ENCODE data around the gene EDEM3. TPM values are rescaled to one million over a fixed set of nuclear protein-coding genes. Genes with fewer than 3 reads are reported as not detected.

EDEM3 gene
- total RNA-seq, 1 experiment from 2014 or later: 14.0 TPM

DNA sequence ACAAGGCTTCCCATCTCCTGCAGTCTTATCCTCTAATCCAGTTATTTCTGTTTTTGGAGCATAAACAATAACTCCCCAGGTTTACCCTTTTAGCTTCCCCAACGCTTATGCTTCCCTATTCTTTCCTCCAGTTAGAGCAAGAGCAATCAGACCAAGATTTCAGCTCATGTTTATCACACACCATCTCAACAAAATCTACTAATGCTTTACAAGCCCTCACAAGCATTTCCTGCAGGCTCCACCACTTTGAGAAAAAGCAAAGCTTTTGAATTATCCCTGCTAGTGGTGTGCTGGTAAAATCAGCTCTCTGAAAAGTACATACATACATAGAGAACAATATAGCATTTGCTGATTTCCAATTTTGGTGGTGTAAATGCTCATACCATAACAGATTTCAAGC lies 92.9 kb downstream of the EDEM3 start:
- no peak overlapping the region for H2BK5ac ChIP-seq (ENCODE audit: insufficient read length, low read length)
- no peak overlapping the region for H3T11ph ChIP-seq (ENCODE audit: low read length)
- no peaks in the 10 kb centered on the region for H3K9me3 ChIP-seq (ENCODE audit: control insufficient read depth, low read depth, low read length)
- H2AK5ac ChIP-seq (ENCODE audit: insufficient read length, low read length): no peak overlapping the region
- no peak for DNase-seq
- no peaks in the 10 kb centered on the region for H3K79me2 ChIP-seq (ENCODE audit: insufficient read depth, low read length)
- no peak overlapping the region for H2BK15ac ChIP-seq (ENCODE audit: low read depth, low read length)
- Mint-ChIP-seq H3K4me3 (no peak overlapping the region), H3K36me3 (ENCODE audit: insufficient read depth in 1 of 3, low read depth in 3 of 3) (no peaks in the 10 kb centered on the region; a peak in 1 of 7 replicates), H3K4me1 (peaks cover 31 to 35% of the 10 kb centered on the region in 2 experiments), H3K27me3 (ENCODE audit: low read depth) (peaks cover 11% of the 10 kb centered on the region; the same call in 1 of the 2 replicates), H3K27ac (no peak overlapping the region), H3K9me3 (no peaks in the 10 kb centered on the region)
- no peak overlapping the region for H4K8ac ChIP-seq (replicated peaks; ENCODE audit: insufficient read length, low read depth, low read length)
- H2AFZ ChIP-seq (ENCODE audit: low read length): no peak overlapping the region
- no peak overlapping the region for H3K9ac ChIP-seq (ENCODE audit: extremely low read depth, insufficient read length, low read length)
- no peak overlapping the region for H3K23ac ChIP-seq (ENCODE audit: insufficient read length, low read depth, low read length)
- H3K18ac ChIP-seq (ENCODE audit: insufficient read length, low read depth, low read length): no peak overlapping the region
- H4K91ac ChIP-seq (ENCODE audit: insufficient read length, low read depth, low read length): no peak overlapping the region
- H3K14ac ChIP-seq (ENCODE audit: insufficient read depth, low read length): no peak overlapping the region
- no CpG with 5 or more reads among the region's 1 CpG for WGBS (ENCODE audit: extremely low coverage, insufficient read length, low lambda C conversion rate)
- no peak overlapping the region for H4K5ac ChIP-seq (ENCODE audit: insufficient read length, low read depth, low read length)
- no peaks in the 10 kb centered on the region for H3K79me1 ChIP-seq (ENCODE audit: insufficient read depth, low read depth, low read length, poor library complexity, severe bottlenecking)
- H3K27me3 ChIP-seq (ENCODE audit: insufficient read depth, low read length): no peaks in the 10 kb centered on the region
- peaks cover 4% of the 10 kb centered on the region for H3K23me2 ChIP-seq (ENCODE audit: insufficient read length, low read depth, low read length, poor library complexity, severe bottlenecking)
- H2BK120ac ChIP-seq (ENCODE audit: low read depth, low read length, poor library complexity, severe bottlenecking): no peak overlapping the region
- TF ChIP-seq, protein P1, sequence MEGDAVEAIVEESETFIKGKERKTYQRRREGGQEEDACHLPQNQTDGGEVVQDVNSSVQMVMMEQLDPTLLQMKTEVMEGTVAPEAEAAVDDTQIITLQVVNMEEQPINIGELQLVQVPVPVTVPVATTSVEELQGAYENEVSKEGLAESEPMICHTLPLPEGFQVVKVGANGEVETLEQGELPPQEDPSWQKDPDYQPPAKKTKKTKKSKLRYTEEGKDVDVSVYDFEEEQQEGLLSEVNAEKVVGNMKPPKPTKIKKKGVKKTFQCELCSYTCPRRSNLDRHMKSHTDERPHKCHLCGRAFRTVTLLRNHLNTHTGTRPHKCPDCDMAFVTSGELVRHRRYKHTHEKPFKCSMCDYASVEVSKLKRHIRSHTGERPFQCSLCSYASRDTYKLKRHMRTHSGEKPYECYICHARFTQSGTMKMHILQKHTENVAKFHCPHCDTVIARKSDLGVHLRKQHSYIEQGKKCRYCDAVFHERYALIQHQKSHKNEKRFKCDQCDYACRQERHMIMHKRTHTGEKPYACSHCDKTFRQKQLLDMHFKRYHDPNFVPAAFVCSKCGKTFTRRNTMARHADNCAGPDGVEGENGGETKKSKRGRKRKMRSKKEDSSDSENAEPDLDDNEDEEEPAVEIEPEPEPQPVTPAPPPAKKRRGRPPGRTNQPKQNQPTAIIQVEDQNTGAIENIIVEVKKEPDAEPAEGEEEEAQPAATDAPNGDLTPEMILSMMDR (conservative IDR thresholded peaks at IDR 0.05): no peak
- no peak overlapping the region for H3K4ac ChIP-seq (ENCODE audit: low read depth, low read length)
- H3K27ac ChIP-seq (ENCODE audit: insufficient read length, low read depth, low read length): no peak overlapping the region
- H2BK20ac ChIP-seq (ENCODE audit: low read depth, low read length, poor library complexity, severe bottlenecking): no peak overlapping the region
- H2BK12ac ChIP-seq (ENCODE audit: insufficient read length, low read depth, low read length): no peak overlapping the region
- H3K4me2 ChIP-seq (ENCODE audit: insufficient read depth, insufficient read length, low read length): no peak overlapping the region
- no peak overlapping the region for H3K56ac ChIP-seq (ENCODE audit: insufficient read length, low read depth, low read length)
- H3K4me1 ChIP-seq (ENCODE audit: insufficient read depth, low read length): peaks cover 2% of the 10 kb centered on the region; the same call in 1 of the 2 replicates
- H4K20me1 ChIP-seq (ENCODE audit: control insufficient read depth, insufficient read depth, insufficient read length): no peaks in the 10 kb centered on the region
